ENCODE results near the gene FLOT1.

Gene FLOT1

GRCh38 chr6:30682143-30683117, 60.1 kb downstream of the FLOT1 start:
- no peaks in the 10 kb centered on the region for H3K27me3 ChIP-seq (ENCODE audit: insufficient read depth, low read length)

GRCh38 chr6:30681766-30682142, 60.7 kb downstream of the FLOT1 start:
- Histone ChIP-seq H3K36me3 (ENCODE audit: insufficient read depth, low read length) (peaks cover 22% of the 10 kb centered on the region), H3K4me1 (ENCODE audit: insufficient read depth, low read length, severe bottlenecking) (peaks cover 64% of the 10 kb centered on the region), H3K4me3 (ENCODE audit: low read depth, low read length, poor library complexity, severe bottlenecking) (peak overlapping the region; percentile 87), H3K9me3 (ENCODE audit: low read length) (no peaks in the 10 kb centered on the region), H3K79me2 (ENCODE audit: insufficient read depth, low read length) (peaks cover 38% of the 10 kb centered on the region), H4K20me1 (ENCODE audit: insufficient read depth, low read length) (no peaks in the 10 kb centered on the region), H3K4me2 (ENCODE audit: low read length) (peak overlapping the region; percentile 75), H3F3A (ENCODE audit: insufficient read depth, low read length) (peaks cover 7% of the 10 kb centered on the region; the same call in 1 of the 2 replicates), H3K27me3 (ENCODE audit: insufficient read depth, low read length) (no peaks in the 10 kb centered on the region), H3K9ac (ENCODE audit: low read length) (peak overlapping the region; percentile 95), H3K27ac (ENCODE audit: low read depth, low read length, poor library complexity, severe bottlenecking) (peak overlapping the region; percentile 95), H2AFZ (ENCODE audit: low read length) (no peak overlapping the region), H3K9me2 (ENCODE audit: low read depth, low read length) (no peaks in the 10 kb centered on the region)
- TF ChIP-seq CTCF (IDR thresholded peaks at IDR 0.05; ENCODE audit: low read length) (no peak), EZH2 (IDR thresholded peaks at IDR 0.05; ENCODE audit: borderline replicate concordance, low read length) (no peak)

More at GRCh38 chr6:30682143-30683117, 60.1 kb downstream of the FLOT1 start:
- H3K4me1 ChIP-seq (ENCODE audit: insufficient read depth, low read length, severe bottlenecking) = peaks cover 71% of the 10 kb centered on the region
- H3K79me2 ChIP-seq (ENCODE audit: insufficient read depth, low read length) = peaks cover 38% of the 10 kb centered on the region
- peaks cover 18% of the 10 kb centered on the region; the same call in 1 of the 2 replicates for H3K36me3 ChIP-seq (ENCODE audit: insufficient read depth, low read length)
- H3K4me2 ChIP-seq (ENCODE audit: low read length) = peak overlapping the region; percentile 75
- peak overlapping the region; percentile 87 for H3K4me3 ChIP-seq (ENCODE audit: low read depth, low read length, poor library complexity, severe bottlenecking)
- H3K9me3 ChIP-seq (ENCODE audit: low read length) = no peaks in the 10 kb centered on the region
- H3K9me2 ChIP-seq (ENCODE audit: low read depth, low read length) = no peaks in the 10 kb centered on the region
- peak overlapping the region; percentile 95 for H3K27ac ChIP-seq (ENCODE audit: low read depth, low read length, poor library complexity, severe bottlenecking)
- peak overlapping the region; percentile 95 for H3K9ac ChIP-seq (ENCODE audit: low read length)
- no peak overlapping the region for H2AFZ ChIP-seq (ENCODE audit: low read length)
- no peaks in the 10 kb centered on the region for H4K20me1 ChIP-seq (ENCODE audit: insufficient read depth, low read length)
- no peak for TF ChIP-seq EZH2 (IDR thresholded peaks at IDR 0.05; ENCODE audit: borderline replicate concordance, low read length)
- no peak for TF ChIP-seq CTCF (IDR thresholded peaks at IDR 0.05; ENCODE audit: low read length)
- H3F3A ChIP-seq (ENCODE audit: insufficient read depth, low read length) = peaks cover 7% of the 10 kb centered on the region; the same call in 1 of the 2 replicates

GRCh38 chr6:30679765-30680535, 62.5 kb downstream of the FLOT1 start:
- Histone ChIP-seq H4K20me1 (ENCODE audit: insufficient read depth, low read length) (no peaks in the 10 kb centered on the region), H3K4me1 (ENCODE audit: insufficient read depth, low read length, severe bottlenecking) (peaks cover 51% of the 10 kb centered on the region), H2AFZ (ENCODE audit: low read length) (no peak overlapping the region), H3K9ac (ENCODE audit: low read length) (peak overlapping the region; percentile 61), H3K9me2 (ENCODE audit: low read depth, low read length) (no peaks in the 10 kb centered on the region), H3K36me3 (ENCODE audit: insufficient read depth, low read length) (peaks cover 28% of the 10 kb centered on the region), H3K4me2 (ENCODE audit: low read length) (peak overlapping the region; percentile 91), H3K4me3 (ENCODE audit: low read depth, low read length, poor library complexity, severe bottlenecking) (peak overlapping the region; percentile 87), H3K27me3 (ENCODE audit: insufficient read depth, low read length) (no peaks in the 10 kb centered on the region), H3K9me3 (ENCODE audit: low read length) (no peaks in the 10 kb centered on the region), H3K27ac (ENCODE audit: low read depth, low read length, poor library complexity, severe bottlenecking) (peak overlapping the region; percentile 95), H3F3A (ENCODE audit: insufficient read depth, low read length) (peaks cover 10% of the 10 kb centered on the region), H3K79me2 (ENCODE audit: insufficient read depth, low read length) (peaks cover 31% of the 10 kb centered on the region)
- TF ChIP-seq EZH2 (IDR thresholded peaks at IDR 0.05; ENCODE audit: borderline replicate concordance, low read length) = no peak
- no peak for TF ChIP-seq CTCF (IDR thresholded peaks at IDR 0.05; ENCODE audit: low read length)

Data from OCI-LY1 (cell line).